Measurements from ENCODE around the gene TNFRSF8.

TNFRSF8 gene

DNA sequence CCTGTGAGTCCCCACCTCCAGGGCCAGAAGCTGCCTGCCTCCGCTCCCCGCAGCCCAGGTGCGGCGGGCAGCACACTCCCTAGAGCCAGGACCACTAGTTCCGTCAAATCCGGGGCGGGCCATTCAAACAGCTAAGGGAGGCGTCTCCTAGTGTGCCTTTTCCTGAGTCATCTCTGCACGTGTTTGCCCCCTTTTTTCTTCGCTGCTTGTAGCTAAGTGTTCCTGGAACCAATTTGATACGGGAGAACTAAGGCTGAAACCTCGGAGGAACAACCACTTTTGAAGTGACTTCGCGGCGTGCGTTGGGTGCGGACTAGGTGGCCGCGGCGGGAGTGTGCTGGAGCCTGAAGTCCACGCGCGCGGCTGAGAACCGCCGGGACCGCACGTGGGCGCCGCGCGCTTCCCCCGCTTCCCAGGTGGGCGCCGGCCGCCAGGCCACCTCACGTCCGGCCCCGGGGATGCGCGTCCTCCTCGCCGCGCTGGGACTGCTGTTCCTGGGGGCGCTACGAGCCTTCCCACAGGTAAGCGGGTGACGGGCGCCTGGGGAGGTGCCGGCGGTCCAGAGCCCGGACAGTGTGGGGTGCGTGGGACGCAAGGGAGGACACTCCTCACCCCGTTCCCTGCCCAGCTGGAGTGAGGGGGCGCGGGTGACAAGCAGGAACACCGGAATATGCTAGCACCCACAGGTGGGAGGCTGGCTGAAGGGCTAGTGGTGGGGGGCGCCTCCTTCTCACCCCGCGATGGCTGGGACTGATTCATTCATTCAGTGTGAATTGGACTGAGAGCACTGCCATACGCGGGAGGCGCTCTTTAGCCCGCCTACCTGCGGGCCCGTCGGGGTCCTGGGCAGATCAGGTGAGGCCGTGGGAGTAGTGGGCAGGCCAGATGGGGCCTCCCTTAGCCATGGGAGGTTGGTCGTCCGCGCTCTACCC, at the start of gene TNFRSF8:
Gene TNFRSF8, plus strand, starts transcription at position 163 of the 932 bp plus-strand sequence. Its CDS starts 296 bp downstream, at position 459.
- Histone ChIP-seq H3K36me3 (ENCODE audit: control insufficient read depth in 2 of 2, insufficient read depth in 2 of 2, low read length in 2 of 2) (no peaks in the 10 kb centered on the region), H3K4me3 (ENCODE audit: low read length in 2 of 2) (no peak within 1 kb of the TSS), H3K4me1 (ENCODE audit: control insufficient read depth in 2 of 2, insufficient read depth in 2 of 2, low read length in 2 of 2) (no peaks in the 10 kb centered on the region), H3K27ac (ENCODE audit: low read depth in 2 of 2, low read length in 2 of 2) (no peak within 1 kb of the TSS), H3K9me3 (ENCODE audit: control insufficient read depth in 2 of 2, low read length in 2 of 2) (no peaks in the 10 kb centered on the region), H3K9ac (ENCODE audit: low read depth in 1 of 2, low read length in 2 of 2) (no peak within 1 kb of the TSS), H3K27me3 (ENCODE audit: control insufficient read depth in 2 of 2, insufficient read depth in 2 of 2, low read length in 2 of 2) (peaks cover 26 to 29% of the 10 kb centered on the region in 2 donors)

DNA sequence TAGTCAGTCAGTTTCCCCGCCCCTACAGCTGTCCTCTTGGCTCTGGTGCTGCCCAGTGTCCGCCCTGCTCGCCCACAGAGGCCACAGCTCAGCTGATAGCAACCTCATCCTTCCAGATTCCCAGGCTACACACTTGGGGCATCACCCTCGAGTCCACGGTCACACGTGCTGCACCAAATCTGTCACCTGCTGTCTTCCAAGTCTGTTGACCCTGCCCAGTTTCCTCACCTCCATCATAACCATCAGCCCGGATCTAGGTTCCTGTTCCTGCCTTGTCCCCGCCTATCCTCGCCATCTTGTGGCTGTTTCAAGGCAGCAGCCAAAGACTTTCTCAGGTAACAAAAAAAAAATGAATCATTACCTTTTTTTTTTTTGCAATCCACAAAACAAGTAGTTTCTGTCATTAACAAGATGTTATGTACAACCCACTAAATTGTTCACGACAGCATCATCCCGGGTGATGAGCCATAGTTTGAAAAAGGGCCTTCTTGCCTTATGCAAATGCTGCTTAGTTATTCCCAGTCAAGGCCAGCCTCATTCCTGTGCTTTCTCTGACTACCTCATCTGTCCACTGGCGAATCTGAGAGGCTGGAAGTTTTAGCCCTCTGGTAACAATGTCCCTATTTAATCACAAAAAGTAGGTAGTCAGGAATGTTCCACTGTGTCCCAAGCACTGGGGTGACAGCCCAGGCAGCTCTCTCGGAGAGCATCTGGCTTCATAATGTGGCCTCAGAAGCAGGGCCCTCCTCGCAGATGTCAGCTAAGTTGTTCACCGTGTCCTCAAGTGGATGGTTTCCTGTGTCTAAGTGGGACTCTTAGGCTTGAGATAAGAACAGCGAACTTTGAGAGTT, 48.7 kb upstream of the TNFRSF8 start:
- H3K27me3 ChIP-seq (ENCODE audit: control insufficient read depth in 2 of 2, insufficient read depth in 2 of 2, low read length in 2 of 2), result no peaks in the 10 kb centered on the region
- no peaks in the 10 kb centered on the region for H3K9me3 ChIP-seq (ENCODE audit: control insufficient read depth in 2 of 2, low read length in 2 of 2)
- no peak overlapping the region for H3K9ac ChIP-seq (ENCODE audit: low read depth in 1 of 2, low read length in 2 of 2)
- H3K27ac ChIP-seq (ENCODE audit: low read depth in 2 of 2, low read length in 2 of 2), result no peak overlapping the region
- no peak overlapping the region for H3K4me3 ChIP-seq (ENCODE audit: low read length in 2 of 2)
- peaks cover 0 to 3% of the 10 kb centered on the region in 2 donors for H3K4me1 ChIP-seq (ENCODE audit: control insufficient read depth in 2 of 2, insufficient read depth in 2 of 2, low read length in 2 of 2)
- H3K36me3 ChIP-seq (ENCODE audit: control insufficient read depth in 2 of 2, insufficient read depth in 2 of 2, low read length in 2 of 2), result peaks cover 30 to 37% of the 10 kb centered on the region in 2 donors

DNA sequence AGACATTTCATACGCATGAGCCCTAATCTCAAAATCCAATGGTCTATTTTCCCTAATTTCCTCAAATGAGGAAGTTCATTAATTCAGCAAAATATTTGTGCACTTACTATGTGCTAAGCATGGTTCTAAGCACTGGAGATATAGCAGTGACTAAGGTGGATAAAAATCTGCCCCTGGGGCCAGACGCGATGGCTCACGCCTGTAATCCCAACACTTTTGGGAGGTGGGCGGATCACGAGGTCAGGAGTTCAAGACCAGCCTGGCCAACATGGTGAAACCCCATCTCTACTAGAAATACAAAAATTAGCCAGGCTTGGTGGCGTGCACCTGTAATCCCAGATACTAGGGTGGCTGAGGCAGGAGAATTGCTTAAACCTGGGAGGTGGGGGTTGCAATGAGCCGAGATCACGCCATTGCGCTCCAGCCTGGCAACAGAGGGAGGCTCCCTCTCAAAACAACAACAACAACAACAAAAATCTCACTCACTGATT, 48.1 kb upstream of the TNFRSF8 start:
- H3K9me3 ChIP-seq (ENCODE audit: control insufficient read depth in 2 of 2, low read length in 2 of 2), result no peaks in the 10 kb centered on the region
- peaks cover 26 to 31% of the 10 kb centered on the region in 2 donors for H3K36me3 ChIP-seq (ENCODE audit: control insufficient read depth in 2 of 2, insufficient read depth in 2 of 2, low read length in 2 of 2)
- no peak overlapping the region for H3K9ac ChIP-seq (ENCODE audit: low read depth in 1 of 2, low read length in 2 of 2)
- H3K27me3 ChIP-seq (ENCODE audit: control insufficient read depth in 2 of 2, insufficient read depth in 2 of 2, low read length in 2 of 2), result no peaks in the 10 kb centered on the region
- no peak overlapping the region for H3K4me3 ChIP-seq (ENCODE audit: low read length in 2 of 2)
- peaks cover 3 to 6% of the 10 kb centered on the region in 2 donors for H3K4me1 ChIP-seq (ENCODE audit: control insufficient read depth in 2 of 2, insufficient read depth in 2 of 2, low read length in 2 of 2)
- H3K27ac ChIP-seq (ENCODE audit: low read depth in 2 of 2, low read length in 2 of 2), result no peak overlapping the region

DNA sequence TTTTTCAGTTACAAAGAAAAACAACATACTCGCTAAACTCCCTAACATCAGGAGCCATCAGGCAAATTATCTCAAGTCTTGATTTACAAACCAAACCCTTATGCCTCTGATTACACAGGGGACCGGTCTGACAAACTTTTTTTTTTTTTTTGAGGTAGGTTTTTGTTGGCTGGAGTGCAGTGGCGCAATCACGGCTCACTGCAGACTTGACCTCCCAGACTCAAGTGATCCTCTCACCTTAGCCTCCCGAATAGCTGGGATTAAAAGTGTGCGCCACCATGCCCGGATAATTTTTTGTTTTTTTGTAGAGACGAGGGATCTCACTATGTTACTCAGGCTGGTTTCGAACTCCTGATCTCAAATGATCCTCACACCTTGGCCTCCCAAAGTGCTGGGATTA, 47.6 kb upstream of the TNFRSF8 start:
- peaks cover 23 to 26% of the 10 kb centered on the region in 2 donors for H3K36me3 ChIP-seq (ENCODE audit: control insufficient read depth in 2 of 2, insufficient read depth in 2 of 2, low read length in 2 of 2)
- H3K4me3 ChIP-seq (ENCODE audit: low read length in 2 of 2), result no peak overlapping the region
- no peaks in the 10 kb centered on the region for H3K9me3 ChIP-seq (ENCODE audit: control insufficient read depth in 2 of 2, low read length in 2 of 2)
- H3K4me1 ChIP-seq (ENCODE audit: control insufficient read depth in 2 of 2, insufficient read depth in 2 of 2, low read length in 2 of 2), result peaks cover 6 to 10% of the 10 kb centered on the region in 2 donors
- H3K27ac ChIP-seq (ENCODE audit: low read depth in 2 of 2, low read length in 2 of 2), result no peak overlapping the region
- H3K27me3 ChIP-seq (ENCODE audit: control insufficient read depth in 2 of 2, insufficient read depth in 2 of 2, low read length in 2 of 2), result no peaks in the 10 kb centered on the region
- H3K9ac ChIP-seq (ENCODE audit: low read depth in 1 of 2, low read length in 2 of 2), result no peak overlapping the region

DNA sequence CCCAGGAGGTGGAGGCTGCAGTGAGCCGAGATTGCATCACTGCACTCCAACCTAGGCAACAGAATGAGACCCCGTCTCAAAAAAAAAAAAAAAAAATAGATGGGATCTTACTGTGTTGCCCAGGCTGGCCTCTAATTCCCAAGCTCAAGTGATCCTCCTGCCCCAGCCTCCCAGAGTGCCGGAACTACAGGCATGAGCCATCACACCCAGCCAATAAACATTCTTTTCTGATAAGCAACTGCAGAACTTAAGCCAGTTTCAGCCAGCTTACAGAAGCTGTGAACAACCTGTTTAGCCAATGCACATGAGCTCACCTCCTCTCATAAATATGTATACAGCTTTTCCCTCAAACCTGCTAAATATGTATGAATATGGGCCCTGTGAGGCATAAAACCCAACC, 46.9 kb upstream of the TNFRSF8 start:
- H3K36me3 ChIP-seq (ENCODE audit: control insufficient read depth in 2 of 2, insufficient read depth in 2 of 2, low read length in 2 of 2), result peaks cover 19 to 20% of the 10 kb centered on the region in 2 donors
- no peaks in the 10 kb centered on the region for H3K9me3 ChIP-seq (ENCODE audit: control insufficient read depth in 2 of 2, low read length in 2 of 2)
- no peak overlapping the region for H3K9ac ChIP-seq (ENCODE audit: low read depth in 1 of 2, low read length in 2 of 2)
- peaks cover 6 to 10% of the 10 kb centered on the region in 2 donors for H3K4me1 ChIP-seq (ENCODE audit: control insufficient read depth in 2 of 2, insufficient read depth in 2 of 2, low read length in 2 of 2)
- no peak overlapping the region for H3K4me3 ChIP-seq (ENCODE audit: low read length in 2 of 2)
- H3K27me3 ChIP-seq (ENCODE audit: control insufficient read depth in 2 of 2, insufficient read depth in 2 of 2, low read length in 2 of 2), result no peaks in the 10 kb centered on the region
- no peak overlapping the region for H3K27ac ChIP-seq (ENCODE audit: low read depth in 2 of 2, low read length in 2 of 2)

DNA sequence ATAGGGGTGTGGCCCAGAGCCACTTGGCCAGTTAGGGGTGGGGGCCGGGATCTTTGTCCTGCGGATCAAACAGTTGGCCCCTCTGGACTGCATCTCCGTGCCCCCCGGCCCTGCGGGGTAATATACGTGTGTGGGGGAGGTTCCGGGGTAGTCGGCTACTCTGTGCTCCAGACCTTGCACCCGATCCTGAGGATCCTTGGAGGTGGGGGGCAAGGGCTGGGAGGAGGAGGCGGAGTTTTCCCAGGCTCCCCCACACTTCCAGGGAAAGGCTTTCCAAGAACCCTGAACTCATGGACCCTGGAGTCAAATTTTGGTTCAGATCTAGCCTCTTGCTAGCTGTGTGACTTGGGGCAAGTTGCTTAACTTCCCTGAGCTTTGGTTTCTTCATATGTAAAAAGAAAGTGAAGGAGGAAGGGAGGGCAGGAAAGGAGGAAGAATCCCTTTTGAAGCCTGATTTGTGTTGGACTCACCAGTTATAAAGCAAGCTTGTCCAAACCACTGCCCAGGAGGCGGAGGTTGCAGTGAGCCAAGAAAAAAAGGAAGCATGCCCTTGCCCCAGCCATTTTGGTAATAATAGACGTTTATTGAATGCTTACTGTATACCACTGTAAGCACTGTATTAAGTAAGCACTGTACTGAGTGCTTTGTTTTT, 43.1 kb upstream of the TNFRSF8 start:
- H3K36me3 ChIP-seq (ENCODE audit: control insufficient read depth in 2 of 2, insufficient read depth in 2 of 2, low read length in 2 of 2), result peaks cover 9 to 12% of the 10 kb centered on the region in 2 donors
- no peaks in the 10 kb centered on the region for H3K9me3 ChIP-seq (ENCODE audit: control insufficient read depth in 2 of 2, low read length in 2 of 2)
- peak overlapping the region; percentile 73 to 75 for H3K9ac ChIP-seq (ENCODE audit: low read depth in 1 of 2, low read length in 2 of 2)
- peak overlapping the region; percentile 77 to 84 for H3K4me3 ChIP-seq (ENCODE audit: low read length in 2 of 2)
- peaks cover 6 to 10% of the 10 kb centered on the region in 2 donors for H3K4me1 ChIP-seq (ENCODE audit: control insufficient read depth in 2 of 2, insufficient read depth in 2 of 2, low read length in 2 of 2)
- H3K27ac ChIP-seq (ENCODE audit: low read depth in 2 of 2, low read length in 2 of 2), result peak overlapping the region; percentile 61 to 71
- no peaks in the 10 kb centered on the region for H3K27me3 ChIP-seq (ENCODE audit: control insufficient read depth in 2 of 2, insufficient read depth in 2 of 2, low read length in 2 of 2)

DNA sequence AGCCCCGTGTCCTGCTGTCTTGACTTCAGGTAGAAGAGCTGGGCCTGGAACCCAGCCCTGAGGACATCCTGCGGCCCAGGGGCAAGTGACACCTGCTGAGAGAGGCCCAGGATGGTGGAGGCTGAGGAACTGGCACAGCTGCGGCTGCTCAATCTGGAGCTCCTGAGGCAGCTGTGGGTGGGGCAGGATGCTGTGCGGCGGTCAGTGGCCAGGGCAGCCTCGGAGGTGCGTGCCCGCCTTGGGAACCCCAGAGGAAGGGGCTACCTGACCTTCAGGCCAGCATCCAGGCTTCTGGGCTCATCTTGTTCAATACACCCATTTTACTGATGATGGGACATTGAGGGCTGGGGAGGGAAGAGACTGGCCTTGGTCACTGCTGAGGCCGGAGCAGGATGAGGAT, 41.5 kb upstream of the TNFRSF8 start:
- H3K27me3 ChIP-seq (ENCODE audit: control insufficient read depth in 2 of 2, insufficient read depth in 2 of 2, low read length in 2 of 2), result no peaks in the 10 kb centered on the region
- peaks cover 17 to 20% of the 10 kb centered on the region in 2 donors for H3K36me3 ChIP-seq (ENCODE audit: control insufficient read depth in 2 of 2, insufficient read depth in 2 of 2, low read length in 2 of 2)
- peaks cover 6 to 8% of the 10 kb centered on the region in 2 donors for H3K4me1 ChIP-seq (ENCODE audit: control insufficient read depth in 2 of 2, insufficient read depth in 2 of 2, low read length in 2 of 2)
- H3K4me3 ChIP-seq (ENCODE audit: low read length in 2 of 2), result no peak overlapping the region
- no peak overlapping the region for H3K9ac ChIP-seq (ENCODE audit: low read depth in 1 of 2, low read length in 2 of 2)
- no peaks in the 10 kb centered on the region for H3K9me3 ChIP-seq (ENCODE audit: control insufficient read depth in 2 of 2, low read length in 2 of 2)
- no peak overlapping the region for H3K27ac ChIP-seq (ENCODE audit: low read depth in 2 of 2, low read length in 2 of 2)

DNA sequence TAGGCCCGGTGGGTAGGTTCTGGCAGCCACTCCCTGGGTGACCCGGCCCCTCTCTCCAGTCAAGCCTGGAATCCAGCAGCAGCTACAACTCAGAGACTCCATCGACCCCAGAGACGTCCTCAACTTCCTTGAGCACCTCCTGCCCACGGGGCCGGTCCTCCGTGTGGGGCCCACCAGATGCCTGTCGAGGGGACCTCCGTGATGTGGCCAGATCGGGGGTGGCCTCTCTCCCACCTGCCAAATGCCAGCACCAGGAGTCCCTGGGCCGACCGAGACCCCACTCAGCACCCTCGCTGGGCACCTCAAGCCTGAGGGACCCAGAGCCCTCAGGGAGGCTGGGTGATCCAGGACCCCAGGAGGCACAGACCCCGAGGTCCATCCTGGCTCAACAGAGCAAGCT, 41.1 kb upstream of the TNFRSF8 start:
- H3K27ac ChIP-seq (ENCODE audit: low read depth in 2 of 2, low read length in 2 of 2), result no peak overlapping the region
- no peak overlapping the region for H3K9ac ChIP-seq (ENCODE audit: low read depth in 1 of 2, low read length in 2 of 2)
- H3K4me1 ChIP-seq (ENCODE audit: control insufficient read depth in 2 of 2, insufficient read depth in 2 of 2, low read length in 2 of 2), result peaks cover 6 to 8% of the 10 kb centered on the region in 2 donors
- H3K4me3 ChIP-seq (ENCODE audit: low read length in 2 of 2), result no peak overlapping the region
- no peaks in the 10 kb centered on the region for H3K9me3 ChIP-seq (ENCODE audit: control insufficient read depth in 2 of 2, low read length in 2 of 2)
- no peaks in the 10 kb centered on the region for H3K27me3 ChIP-seq (ENCODE audit: control insufficient read depth in 2 of 2, insufficient read depth in 2 of 2, low read length in 2 of 2)
- peaks cover 19 to 22% of the 10 kb centered on the region in 2 donors for H3K36me3 ChIP-seq (ENCODE audit: control insufficient read depth in 2 of 2, insufficient read depth in 2 of 2, low read length in 2 of 2)

DNA sequence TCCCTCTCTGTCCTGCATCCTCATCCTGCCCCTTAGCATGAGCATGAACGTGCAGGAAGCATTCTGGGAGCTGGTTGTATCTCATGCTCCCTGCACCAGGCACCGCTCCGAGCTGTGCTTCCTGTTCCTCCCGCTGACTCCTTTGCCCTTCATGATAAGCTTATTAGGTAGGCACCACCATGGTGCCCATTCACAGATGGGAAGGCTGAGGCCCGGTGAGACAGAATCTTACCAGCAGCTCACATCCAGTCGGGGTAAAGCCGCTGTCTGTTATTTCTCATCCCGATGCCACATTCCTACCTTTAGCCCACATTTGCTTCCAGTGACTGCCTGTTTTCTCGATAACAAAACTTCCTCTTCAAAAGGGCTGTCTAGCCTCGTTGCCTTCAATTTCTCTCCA, 36.5 kb upstream of the TNFRSF8 start:
- H3K27me3 ChIP-seq (ENCODE audit: control insufficient read depth in 2 of 2, insufficient read depth in 2 of 2, low read length in 2 of 2), result no peaks in the 10 kb centered on the region
- no peaks in the 10 kb centered on the region for H3K9me3 ChIP-seq (ENCODE audit: control insufficient read depth in 2 of 2, low read length in 2 of 2)
- no peak overlapping the region for H3K27ac ChIP-seq (ENCODE audit: low read depth in 2 of 2, low read length in 2 of 2)
- H3K4me1 ChIP-seq (ENCODE audit: control insufficient read depth in 2 of 2, insufficient read depth in 2 of 2, low read length in 2 of 2), result no peaks in the 10 kb centered on the region
- H3K4me3 ChIP-seq (ENCODE audit: low read length in 2 of 2), result no peak overlapping the region
- peaks cover 25 to 29% of the 10 kb centered on the region in 2 donors for H3K36me3 ChIP-seq (ENCODE audit: control insufficient read depth in 2 of 2, insufficient read depth in 2 of 2, low read length in 2 of 2)
- no peak overlapping the region for H3K9ac ChIP-seq (ENCODE audit: low read depth in 1 of 2, low read length in 2 of 2)

Measured in mucosa of rectum (tissue), 2 donors.